Cerebellar nuclear complex (tissue), 1 donor: ENCODE measurements around the gene TOMM34.
A peak's percentile ranks its signal among the peaks of the same experiment; 100 is the strongest.

Source experiments
- DNase-seq, 2 experiments: peaks; one replicate each; lab custom pipeline; 2025; lab: John Stamatoyannopoulos, UW

Gene TOMM34, protein sequence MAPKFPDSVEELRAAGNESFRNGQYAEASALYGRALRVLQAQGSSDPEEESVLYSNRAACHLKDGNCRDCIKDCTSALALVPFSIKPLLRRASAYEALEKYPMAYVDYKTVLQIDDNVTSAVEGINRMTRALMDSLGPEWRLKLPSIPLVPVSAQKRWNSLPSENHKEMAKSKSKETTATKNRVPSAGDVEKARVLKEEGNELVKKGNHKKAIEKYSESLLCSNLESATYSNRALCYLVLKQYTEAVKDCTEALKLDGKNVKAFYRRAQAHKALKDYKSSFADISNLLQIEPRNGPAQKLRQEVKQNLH

DNA sequence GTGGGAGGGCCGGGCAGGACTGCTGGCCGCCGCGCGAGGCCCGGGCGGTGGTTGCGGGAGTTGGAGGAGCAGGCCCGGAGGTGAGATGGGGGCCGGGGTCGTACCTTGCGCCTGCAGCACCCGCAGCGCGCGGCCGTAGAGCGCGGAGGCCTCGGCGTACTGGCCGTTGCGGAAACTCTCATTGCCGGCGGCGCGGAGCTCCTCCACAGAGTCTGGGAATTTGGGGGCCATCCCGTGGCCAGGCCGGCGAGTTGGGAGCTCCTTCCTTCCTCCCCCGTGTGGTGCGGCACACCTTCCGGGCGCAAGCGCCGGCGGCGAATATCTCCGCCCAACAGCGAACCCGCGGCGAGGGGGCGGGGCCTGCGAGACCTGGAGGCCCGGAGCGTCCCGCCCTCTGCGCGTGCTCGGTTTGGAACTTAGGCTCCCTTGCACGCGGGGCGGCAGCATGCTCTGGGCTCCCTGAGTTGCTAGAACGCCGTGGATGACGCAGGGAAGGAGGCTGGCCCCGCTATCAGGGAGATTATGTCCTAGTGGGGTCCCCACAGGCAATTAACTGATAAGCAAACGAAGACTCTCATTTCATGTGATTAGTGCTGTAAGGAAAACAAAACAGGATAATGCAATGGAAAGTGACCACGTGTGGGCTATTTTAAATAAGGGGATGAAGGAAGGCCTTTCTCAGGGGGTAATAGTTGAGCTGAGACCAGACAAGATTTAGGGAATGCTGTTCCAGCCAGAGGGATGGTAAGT lies at the start of gene TOMM34:
Gene TOMM34, minus strand, starts transcription at position 295 of the 750 bp plus-strand sequence. Its CDS starts 64 bp downstream, at position 231.
- DNase-seq = peak; percentile 43 to 76

DNA sequence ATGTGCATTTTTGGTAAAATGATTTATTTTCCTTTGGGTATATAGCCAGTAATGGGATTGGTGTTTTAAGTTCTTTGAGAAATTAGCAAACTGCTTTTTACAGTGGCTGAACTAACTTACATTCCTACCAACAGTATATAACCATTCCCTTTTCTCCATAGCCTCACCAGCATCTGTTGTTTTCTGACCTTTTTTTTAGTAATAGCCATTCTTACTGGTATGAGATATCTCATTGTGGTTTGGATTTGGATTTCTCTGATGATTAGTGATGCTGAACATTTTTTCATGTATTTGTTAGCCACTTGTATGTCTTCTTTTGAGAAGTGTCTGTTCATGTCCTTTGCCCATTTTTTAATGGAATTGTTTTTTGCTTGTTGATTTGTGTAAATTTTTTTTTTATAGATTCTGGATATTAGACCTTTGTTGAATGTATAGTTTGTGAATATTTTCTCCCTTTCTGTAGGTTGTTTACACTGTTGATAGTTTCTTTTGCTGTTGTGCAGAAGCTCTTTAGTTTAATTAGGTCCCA lies 48.4 kb upstream of the TOMM34 start:
- DNase-seq = no peak

DNA sequence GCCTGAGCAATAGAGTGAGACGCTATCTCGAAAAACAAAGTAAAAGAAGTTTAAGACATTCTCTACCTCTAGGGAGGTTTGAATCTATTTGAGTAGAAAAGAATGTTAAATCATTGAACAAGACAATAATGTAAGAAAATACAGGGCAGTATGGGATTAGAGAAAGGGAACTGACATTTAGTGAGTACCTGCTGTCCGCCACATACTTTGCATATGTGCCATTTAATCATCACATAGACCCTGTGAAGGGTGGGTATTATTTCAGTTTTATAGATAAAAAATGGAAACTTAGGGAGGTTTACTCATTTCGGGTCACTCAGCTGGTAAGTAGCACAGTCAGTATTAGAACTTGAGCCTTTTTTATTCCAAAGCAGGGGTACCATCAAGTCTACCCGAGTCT lies 37.5 kb upstream of the TOMM34 start:
- DNase-seq = no peak

DNA sequence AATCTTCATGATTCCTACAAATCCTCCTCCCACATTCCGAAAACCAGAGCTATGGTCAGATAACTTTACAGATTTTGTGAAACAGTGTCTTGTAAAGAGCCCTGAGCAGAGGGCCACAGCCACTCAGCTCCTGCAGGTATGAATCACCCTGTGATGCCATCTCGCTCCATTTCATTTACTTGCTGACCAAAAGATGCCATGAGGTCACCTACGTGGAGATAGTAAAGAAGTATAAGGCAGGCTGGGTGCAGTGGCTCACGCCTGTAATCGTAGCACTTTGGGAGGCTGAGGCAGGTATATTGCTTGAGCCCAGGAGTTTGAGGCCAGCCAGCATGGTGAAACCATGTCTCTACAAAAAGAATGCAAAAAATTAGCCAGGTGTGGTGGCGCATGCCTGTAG lies 37.0 kb upstream of the TOMM34 start:
- no peak for DNase-seq

DNA sequence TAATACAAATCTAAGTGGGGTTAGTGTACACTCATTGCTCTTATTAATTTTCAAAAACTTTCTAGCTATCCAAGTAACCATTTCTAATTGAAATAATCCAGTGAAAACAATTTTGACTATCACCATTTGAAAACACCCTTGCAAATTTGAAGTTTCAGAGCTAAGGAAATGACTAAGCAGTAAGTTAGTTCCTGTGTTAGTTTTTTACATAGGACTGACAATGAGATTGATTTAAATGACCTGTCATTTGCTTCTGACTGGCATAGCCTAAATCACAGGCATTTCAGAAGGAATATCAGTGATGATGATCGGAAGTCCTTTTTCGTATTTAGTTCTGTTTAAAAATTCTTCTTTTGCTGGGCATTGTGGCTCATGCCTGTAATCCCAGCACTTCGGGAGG lies 33.1 kb upstream of the TOMM34 start:
- no peak for DNase-seq

DNA sequence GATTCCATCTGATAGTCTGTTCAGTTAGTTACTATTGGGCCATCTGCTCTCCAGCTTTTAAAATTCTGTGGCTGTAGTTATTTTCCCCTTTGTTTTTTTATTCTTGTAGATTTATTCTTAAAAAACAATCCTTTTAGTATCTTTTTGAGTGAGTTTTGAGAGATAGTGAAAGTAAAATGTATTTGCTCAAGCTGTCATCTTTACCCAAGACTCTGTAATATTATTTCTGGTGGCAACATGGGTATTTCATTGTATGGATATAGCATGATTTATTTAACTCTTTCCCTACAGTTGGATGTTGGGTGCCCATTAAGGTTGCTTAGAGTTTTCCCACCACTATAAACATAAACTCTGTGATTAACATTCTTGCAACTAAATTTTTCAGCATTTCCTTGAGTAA lies 30.8 kb upstream of the TOMM34 start:
- DNase-seq = no peak

DNA sequence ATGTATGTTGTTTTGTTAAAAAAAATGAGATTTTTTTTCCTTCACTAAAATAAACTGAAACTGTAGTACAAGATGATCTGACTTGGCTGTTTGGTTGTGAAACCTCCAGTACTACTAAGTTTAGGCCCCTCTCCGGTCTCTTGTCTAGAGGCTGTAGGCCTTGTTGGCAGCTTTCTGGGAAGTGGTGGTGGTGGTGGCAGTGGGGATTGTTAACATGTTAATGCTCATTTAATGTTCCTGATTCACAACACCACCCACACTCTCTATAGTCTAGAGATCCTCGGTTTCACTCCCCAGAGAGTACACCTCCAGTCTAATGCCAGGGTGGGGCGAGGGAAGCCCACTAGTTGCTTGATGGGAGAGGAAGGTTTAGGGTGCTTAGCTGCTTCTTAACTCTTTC lies 30.2 kb upstream of the TOMM34 start:
- DNase-seq = no peak

DNA sequence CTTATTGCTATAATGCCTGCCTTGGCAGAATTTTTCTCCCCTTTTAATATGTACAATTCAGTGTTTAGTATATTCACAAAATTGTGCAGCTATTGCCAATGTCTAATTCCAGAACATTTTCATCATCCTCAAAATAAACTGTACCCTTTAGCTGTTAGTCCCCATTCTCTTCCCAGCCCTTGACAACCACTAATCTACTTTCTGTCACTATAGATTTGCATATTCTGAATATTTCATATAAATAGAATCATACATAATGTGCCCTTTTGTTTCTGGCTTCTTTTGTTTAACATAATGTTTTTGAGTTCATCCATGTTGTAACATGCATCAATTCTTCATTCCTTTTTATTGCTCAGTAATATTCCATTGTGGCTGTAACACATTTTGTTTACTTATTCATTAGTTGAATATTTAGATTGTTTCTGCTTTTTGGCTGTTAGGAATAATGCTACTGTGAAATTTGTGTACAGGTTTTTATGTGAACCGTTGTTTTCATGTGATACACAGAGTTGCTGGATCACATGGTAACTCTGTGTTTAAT lies 28.5 kb upstream of the TOMM34 start:
- no peak for DNase-seq

DNA sequence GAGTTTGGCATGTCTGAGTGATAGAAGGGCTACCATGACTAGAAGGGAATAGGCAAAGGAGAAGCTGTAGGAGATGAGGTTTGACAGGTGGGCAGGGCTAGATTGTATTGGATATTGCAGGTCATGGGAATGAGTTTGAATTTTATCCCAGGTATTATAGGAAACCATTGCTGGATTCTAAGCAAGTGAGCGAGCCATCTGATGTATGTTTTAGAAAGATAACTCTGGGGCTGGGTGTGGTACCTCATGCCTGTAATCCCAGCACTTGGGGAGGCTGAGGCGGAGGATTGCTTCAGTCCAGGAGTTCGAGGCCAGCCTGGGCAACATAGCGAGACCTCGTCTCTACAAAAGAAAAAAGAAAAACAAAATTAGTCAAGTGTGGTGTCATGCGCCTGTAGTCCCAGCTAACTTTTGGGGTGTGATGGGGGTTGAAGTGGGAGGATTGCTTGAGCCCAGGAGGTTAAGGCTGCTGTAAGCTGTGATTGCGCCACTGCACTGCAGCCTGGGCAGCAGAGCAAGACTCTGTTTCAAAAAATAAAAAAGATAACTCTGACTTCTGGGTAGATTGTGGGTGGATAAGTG lies 23.0 kb upstream of the TOMM34 start:
- DNase-seq = no peak

DNA sequence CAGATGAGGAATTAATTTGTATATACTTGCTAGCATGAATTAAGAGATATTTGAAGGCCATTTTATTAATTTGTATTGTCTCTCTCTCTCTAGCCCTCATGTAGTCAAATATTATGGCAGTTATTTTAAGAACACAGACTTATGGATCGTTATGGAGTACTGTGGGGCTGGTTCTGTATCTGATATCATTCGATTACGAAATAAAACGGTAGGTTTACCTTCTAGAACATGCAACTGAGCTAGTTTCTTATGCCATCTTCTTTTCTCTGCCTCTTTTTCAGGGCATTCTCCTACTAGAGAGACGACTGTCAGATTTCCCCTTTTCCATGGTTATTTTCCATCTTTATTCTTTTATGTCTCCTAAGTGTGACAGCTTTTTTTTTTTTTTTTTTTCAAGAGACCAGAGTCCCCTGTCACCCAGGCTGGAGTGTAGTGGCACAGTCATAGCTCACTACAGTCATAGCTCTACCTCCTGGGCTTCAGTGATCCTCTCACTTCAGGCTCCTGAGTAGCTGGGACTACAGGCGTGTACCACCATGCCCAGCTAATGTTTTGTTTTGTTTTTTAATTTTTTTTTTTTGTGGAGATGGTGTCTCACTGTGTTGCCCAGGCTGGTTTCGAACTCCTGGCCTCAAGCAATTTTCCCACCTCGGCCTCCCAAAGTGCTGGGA lies 21.7 kb upstream of the TOMM34 start:
- DNase-seq = no peak

DNA sequence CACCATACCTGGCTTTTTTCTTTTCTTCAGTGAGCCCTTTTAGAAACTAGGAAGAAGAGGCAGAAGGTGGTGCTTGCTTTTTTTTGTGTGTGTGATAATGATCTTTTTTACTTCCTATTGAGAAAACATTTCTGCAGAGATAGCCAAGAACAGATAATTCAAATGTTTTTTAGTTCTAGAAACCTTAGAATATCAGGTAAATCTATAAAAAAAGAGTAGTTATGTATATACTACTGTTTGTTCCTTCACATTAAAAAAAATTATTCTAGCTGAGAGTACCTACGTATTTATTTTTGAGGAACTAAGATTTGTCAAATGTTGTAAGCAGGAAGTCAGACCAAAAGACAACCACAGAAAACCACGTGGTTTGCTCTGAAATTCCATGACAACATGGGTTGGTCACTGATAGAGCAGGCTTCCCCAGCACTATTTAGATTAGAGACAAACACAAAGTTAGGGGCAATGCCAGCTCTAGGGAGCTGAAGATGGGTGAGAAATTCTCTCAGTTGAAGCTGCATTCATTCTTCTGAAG lies 19.0 kb upstream of the TOMM34 start:
- DNase-seq = no peak

DNA sequence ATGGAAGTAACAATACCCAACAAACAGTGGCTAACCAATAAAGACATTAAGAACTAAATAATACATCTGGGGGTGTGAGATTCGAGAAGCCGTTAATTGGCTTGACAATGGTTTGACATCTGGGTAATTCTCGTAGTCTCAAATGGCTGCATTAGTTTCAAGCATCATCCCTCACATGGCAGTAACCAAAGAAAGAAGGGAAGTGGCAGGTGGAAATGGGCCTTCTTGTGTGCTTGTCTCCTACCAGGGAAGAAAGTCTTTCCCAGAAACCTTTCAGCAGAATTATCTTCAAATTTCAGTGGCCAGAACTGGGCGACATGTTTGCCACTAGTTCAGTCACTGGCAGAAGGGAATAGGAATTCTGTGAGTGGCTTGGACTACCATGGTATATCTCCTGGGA lies 16.5 kb upstream of the TOMM34 start:
- DNase-seq = no peak

DNA sequence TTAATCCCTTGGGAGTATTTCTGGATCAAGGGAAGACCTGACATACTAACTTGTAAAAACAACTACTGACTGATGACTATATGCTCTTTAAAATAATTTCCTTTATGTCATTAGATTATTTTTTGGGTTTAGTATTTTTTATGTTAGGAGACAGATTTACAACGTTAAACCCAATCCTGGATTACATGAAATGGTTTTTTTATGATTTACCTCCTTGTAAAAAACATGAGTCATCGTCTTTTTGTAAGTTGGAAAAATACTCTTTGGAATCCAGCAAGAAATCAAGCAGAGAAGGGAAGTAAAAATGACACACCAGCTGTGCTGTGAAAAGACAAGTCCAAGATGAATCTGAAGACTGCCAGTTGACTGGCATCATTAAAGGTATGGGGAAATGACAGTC lies 12.9 kb upstream of the TOMM34 start:
- no peak for DNase-seq

DNA sequence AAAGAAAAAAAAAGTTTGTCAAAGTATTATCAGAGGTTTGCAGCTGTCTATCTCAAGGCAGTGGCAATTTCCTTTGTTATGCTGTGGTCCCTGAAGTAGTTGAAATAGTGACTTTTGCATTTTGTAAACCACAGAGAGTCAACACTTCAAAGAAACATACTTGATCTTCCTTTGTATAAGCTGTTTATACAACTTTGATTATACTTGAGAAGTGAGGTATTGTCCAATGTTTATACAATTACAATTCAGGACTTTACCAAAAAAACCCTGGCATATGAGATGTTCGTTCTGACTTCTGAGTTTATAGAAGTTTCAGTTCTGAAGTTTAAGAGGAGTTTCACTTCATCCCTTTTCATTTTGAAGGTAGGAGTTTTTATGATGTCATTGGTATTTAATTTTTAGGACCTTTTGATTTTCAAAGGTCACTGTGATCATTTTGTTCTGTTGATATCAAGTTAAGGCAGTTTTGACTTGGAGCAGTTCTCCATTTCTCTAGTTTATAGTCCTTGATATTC lies 10.1 kb upstream of the TOMM34 start:
- DNase-seq = no peak

DNA sequence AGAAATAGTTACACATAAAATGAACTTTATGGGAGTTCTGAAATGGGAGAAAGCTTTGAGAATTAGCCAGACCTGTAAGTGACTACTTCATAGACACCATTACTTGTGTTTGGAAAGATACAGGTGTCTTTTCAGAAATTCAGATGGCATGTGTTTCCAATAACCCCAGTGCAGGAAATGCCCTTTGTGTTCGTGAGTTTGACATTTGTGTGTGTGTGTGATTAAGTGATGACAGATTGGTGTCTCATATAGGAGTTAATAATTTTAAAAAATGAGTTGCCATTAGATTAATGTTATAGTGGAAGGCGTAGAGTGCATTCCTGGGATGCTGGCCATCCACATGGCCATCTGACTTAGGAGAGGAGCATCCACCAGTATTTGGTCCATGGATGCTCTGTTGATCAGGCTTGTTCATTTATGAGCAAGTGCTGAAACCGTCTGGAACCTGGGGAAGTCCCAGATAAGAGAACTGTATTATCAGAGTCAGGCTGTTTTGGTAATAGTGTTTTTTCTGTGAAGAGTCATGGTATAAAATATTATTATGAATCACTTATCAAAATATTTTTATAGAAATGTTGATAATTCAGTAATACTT lies 9.2 kb upstream of the TOMM34 start:
- DNase-seq = no peak

DNA sequence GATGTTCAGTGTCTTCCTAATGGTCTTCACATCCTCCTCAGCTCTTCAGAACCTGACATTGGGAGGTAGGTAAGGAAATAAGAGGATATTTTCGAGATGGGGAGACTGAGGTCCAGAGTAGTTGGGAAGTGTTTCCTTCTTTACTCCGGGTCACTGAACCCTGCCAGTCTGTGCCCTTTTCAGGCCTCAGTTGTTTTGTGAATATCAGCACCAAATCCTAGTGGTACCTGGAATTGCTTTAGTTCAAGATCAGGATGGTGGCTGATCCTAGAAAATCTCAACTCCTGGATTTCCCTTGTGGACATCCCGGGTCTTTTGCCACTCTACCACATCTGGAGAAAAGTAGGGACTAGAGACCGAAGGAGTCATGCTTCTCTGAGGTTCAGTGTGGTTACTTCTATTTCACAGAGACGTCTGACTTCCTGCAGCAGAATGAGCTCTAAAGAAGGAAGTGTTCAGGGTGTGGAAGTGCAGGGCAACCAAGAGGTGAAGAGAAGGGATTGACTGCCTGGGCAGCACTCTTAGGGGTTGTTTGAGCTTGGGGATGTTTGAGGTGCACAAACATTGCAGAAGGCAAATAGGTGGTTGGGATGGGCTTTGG lies 7.1 kb upstream of the TOMM34 start:
- DNase-seq = no peak

DNA sequence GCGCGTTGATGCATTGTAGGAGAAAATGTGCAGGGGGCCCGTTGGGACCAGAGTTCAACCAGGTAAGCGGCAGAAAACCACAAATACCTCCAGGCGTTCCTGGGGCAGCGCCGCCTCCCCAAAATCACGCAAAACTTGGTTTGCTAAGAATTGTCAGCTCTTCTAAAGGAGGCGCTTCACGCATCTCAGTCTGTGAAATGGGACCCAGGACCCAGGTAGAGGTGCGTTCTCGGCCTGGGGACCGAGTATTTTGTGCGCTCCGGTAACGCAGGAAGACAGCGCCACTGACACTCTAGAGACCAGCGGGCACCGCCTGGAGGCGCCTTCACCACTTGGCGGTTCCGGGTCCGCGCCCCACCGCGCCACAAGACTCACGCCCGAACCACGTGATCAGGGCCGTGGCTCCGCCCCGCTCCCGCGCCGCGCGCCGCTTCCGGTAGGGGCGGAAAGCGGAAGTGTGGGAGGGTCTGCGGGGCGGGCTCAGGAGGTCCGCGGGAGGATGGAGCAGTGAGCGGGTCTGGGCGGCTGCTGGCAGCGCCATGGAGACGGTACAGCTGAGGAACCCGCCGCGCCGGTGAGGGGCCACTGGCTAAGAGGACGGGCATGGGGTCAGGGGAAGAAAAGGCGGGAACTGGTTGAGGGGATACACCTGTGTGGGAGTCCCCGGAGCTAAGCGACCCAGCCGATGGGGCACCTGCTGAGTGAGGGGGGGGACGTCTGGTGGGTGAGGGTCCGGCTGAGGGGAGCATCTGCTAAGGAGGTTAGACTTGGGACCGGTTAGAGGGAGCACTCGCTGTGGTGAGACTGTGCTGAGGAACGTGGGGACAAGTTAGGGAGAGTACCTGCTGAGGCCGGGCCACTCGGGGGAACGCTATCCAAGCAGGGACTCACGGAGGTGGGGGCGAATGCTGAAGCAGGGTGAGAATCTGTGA lies 6.1 kb upstream of the TOMM34 start, which contains the start of gene STK4:
Gene STK4, plus strand, starts transcription at position 483 of the 932 bp plus-strand sequence. Its CDS starts 57 bp downstream, at position 540.
- peak; percentile 35 to 83 for DNase-seq

DNA sequence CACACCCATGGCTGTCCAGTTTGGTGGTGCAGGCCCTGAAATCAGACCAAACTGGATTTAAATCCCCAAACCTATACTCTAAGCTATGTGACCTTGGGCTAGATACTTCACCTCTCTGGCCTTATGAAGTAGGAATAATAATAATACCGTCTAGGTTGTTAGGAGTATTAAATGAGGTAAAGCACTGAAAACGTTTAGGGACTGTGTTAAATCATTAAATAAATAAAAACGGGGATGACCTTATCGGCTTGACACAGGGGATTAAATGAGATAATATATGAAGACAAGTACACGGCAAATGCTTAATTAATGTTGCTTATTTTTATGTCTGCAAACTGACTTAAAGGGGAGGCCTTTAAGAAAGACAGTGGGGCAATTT lies 5.4 kb upstream of the TOMM34 start:
- no peak for DNase-seq
